ENCODE measurements around the gene CSPG5. TPM values are rescaled to one million over a fixed set of nuclear protein-coding genes. Genes with fewer than 3 reads are reported as not detected.
A peak's percentile ranks its signal among the peaks of the same experiment; 100 is the strongest.

Gene CSPG5
- total and polyA plus RNA-seq, 8 donors: under 0.01 to 3.8 (median 0.35) TPM; not detected in 3

- Histone ChIP-seq H3K27ac (no peak overlapping the region), H3K36me3 (peaks cover 0 to 21% (median 20%) of the 10 kb centered on the region in 4 donors), H3K4me1 (peaks cover 14 to 17% (median 17%) of the 10 kb centered on the region in 4 donors), H3K27me3 (peaks cover 0 to 35% (median 25%) of the 10 kb centered on the region in 3 donors), H3K4me3 (no peak overlapping the region), H3K9me3 (no peaks in the 10 kb centered on the region)
- intact Hi-C loops (cut with DNase I; ENCODE audit: low total_unique reads): no loop called here
- WGBS, 5 donors: 77 to 84% (median 79%) methylated on average over 4 of the region's 4 CpGs
- TF ChIP-seq POLR2AphosphoS5 (IDR thresholded peaks at IDR 0.05): no peak
- no peak for TF ChIP-seq POLR2A (IDR thresholded peaks at IDR 0.05)
- no peak for TF ChIP-seq EP300 (IDR thresholded peaks at IDR 0.05)
- no peak for TF ChIP-seq CTCF (IDR thresholded peaks at IDR 0.05)
- no peak for DNase-seq
Observed at GRCh38 chr3:47581835-47582234, 3.2 kb upstream of the CSPG5 start.

GRCh38 chr3:47581422-47581821 is 2.8 kb upstream of the CSPG5 start:
- DNase-seq: no peak
- H3K4me1 ChIP-seq: peaks cover 14 to 17% (median 17%) of the 10 kb centered on the region in 4 donors
- peaks cover 0 to 39% (median 29%) of the 10 kb centered on the region in 3 donors for H3K27me3 ChIP-seq
- H3K36me3 ChIP-seq: peaks cover 0 to 17% (median 16%) of the 10 kb centered on the region in 4 donors
- TF ChIP-seq EP300 (IDR thresholded peaks at IDR 0.05): no peak
- TF ChIP-seq POLR2A (IDR thresholded peaks at IDR 0.05): no peak
- no peak for TF ChIP-seq POLR2AphosphoS5 (IDR thresholded peaks at IDR 0.05)
- TF ChIP-seq CTCF (IDR thresholded peaks at IDR 0.05): no peak
- H3K27ac ChIP-seq: no peak overlapping the region
- 47 to 57% (median 52%) methylated on average over 5 of the region's 5 CpGs for WGBS, 5 donors
- intact Hi-C loops (cut with DNase I; ENCODE audit: low total_unique reads): no loop called here
- no peaks in the 10 kb centered on the region for H3K9me3 ChIP-seq
- H3K4me3 ChIP-seq: no peak overlapping the region

- intact Hi-C loops (cut with DNase I; ENCODE audit: low total_unique reads): no loop called here
- DNase-seq: no peak
- TF ChIP-seq EP300 (IDR thresholded peaks at IDR 0.05): no peak
- peaks cover 0 to 8% (median 6%) of the 10 kb centered on the region in 4 donors for H3K36me3 ChIP-seq
- peaks cover 14 to 17% (median 17%) of the 10 kb centered on the region in 4 donors for H3K4me1 ChIP-seq
- no peak overlapping the region for H3K4me3 ChIP-seq
- peaks cover 0 to 40% (median 29%) of the 10 kb centered on the region in 3 donors for H3K27me3 ChIP-seq
- no peaks in the 10 kb centered on the region for H3K9me3 ChIP-seq
- H3K27ac ChIP-seq: no peak overlapping the region
- 47 to 82% (median 63%) methylated on average over 4 of the region's 4 CpGs for WGBS, 5 donors
Observed at GRCh38 chr3:47580481-47580880, 1.8 kb upstream of the CSPG5 start.

- Histone ChIP-seq H3K27me3 (peaks cover 0 to 40% (median 29%) of the 10 kb centered on the region in 3 donors), H3K4me3 (no peak overlapping the region), H3K36me3 (peaks cover 0 to 2% (median under 1%) of the 10 kb centered on the region in 4 donors), H3K27ac (no peak overlapping the region), H3K9me3 (no peaks in the 10 kb centered on the region), H3K4me1 (peaks cover 14 to 17% (median 17%) of the 10 kb centered on the region in 4 donors)
- TF ChIP-seq POLR2AphosphoS5 (IDR thresholded peaks at IDR 0.05) (no peak), POLR2A (IDR thresholded peaks at IDR 0.05) (no peak), EP300 (IDR thresholded peaks at IDR 0.05) (no peak), CTCF (IDR thresholded peaks at IDR 0.05) (no peak)
- DNase-seq: no peak
- intact Hi-C loops (cut with DNase I; ENCODE audit: low total_unique reads): no loop called here
- 53 to 79% (median 71%) methylated on average over 2 of the region's 2 CpGs for WGBS, 5 donors
Observed at GRCh38 chr3:47579875-47580274, 1.2 kb upstream of the CSPG5 start.

- peak overlapping the region; percentile 64 to 94 (median 72) for H3K4me3 ChIP-seq
- peaks cover 14 to 17% (median 17%) of the 10 kb centered on the region in 4 donors for H3K4me1 ChIP-seq
- 0 to 2% (median 1%) methylated on average over 5 to 57 of the region's 57 CpGs for WGBS, 5 donors
- DNase-seq: peak; percentile 36 to 73
- TF ChIP-seq CTCF (IDR thresholded peaks at IDR 0.05) (no peak), EP300 (IDR thresholded peaks at IDR 0.05) (no peak)
- peaks cover 0 to 40% (median 29%) of the 10 kb centered on the region in 3 donors for H3K27me3 ChIP-seq
- intact Hi-C loops (cut with DNase I; ENCODE audit: low total_unique reads): no loop called here
- H3K36me3 ChIP-seq: no peaks in the 10 kb centered on the region
- peak overlapping the region in 2 of 5 donors; percentile 7 to 34 for H3K27ac ChIP-seq
- H3K9me3 ChIP-seq: no peaks in the 10 kb centered on the region
Observed at GRCh38 chr3:47578119-47578632, 489 bp downstream of the CSPG5 start.
